IMR-90 (cell line): ENCODE results near the gene ACSL3. TPM values are rescaled to one million over a fixed set of nuclear protein-coding genes. Genes with fewer than 3 reads are reported as not detected.

Source experiments
- ATAC-seq: fragments of 200-7000 bp; cut with Tn5 transposase; 2 replicates; pipeline ENCODE4 v1.9.1; 2020; ENCODE audit warnings: low read depth, mild to moderate bottlenecking, moderate library complexity
- BruUV-seq: library from RNA; stranded (reverse); fragments of 400-500 nt; replicated peaks from 2 replicates; lab custom pipeline; 2021; lab: Mats Ljungman, UMichigan
- CTCF ChIA-PET: fragments of 300-600 bp; formaldehyde crosslinking; extraction: SDS; loops from one replicate; lab custom pipeline; 2021; ENCODE audit warnings: antibody characterized with exemption; lab: Yijun Ruan, JAX
- POLR2A ChIA-PET: fragments of 300-600 bp; sonication (Branson Sonifier 250); formaldehyde crosslinking; loops from one replicate; lab custom pipeline; 2022; ENCODE audit warnings: antibody characterized with exemption; ENCODE audit not compliant: unreplicated experiment; lab: Charles Lee
- DNase-seq: peaks from one replicate; pipeline ENCODE4 v3.0.0; 2013
- H2AFZ ChIP-seq: replicated peaks from 2 replicates; pipeline ENCODE3; 2013; ENCODE audit warnings: low read length, mild to moderate bottlenecking; ENCODE audit not compliant: poor library complexity
- H2AK5ac ChIP-seq: 2 replicates; pipeline ENCODE4 v1.6.1; 2013; ENCODE audit warnings: low read depth, low read length, inconsistent platforms
- H2AK9ac ChIP-seq: replicated peaks from 2 replicates; pipeline ENCODE3; 2013; ENCODE audit warnings: mild to moderate bottlenecking, low read depth, low read length, moderate library complexity; ENCODE audit not compliant: poor library complexity
- H2BK120ac ChIP-seq: 2 replicates; pipeline ENCODE4 v1.6.1; 2013; ENCODE audit warnings: low read depth, low read length, inconsistent platforms
- H2BK15ac ChIP-seq: 3 replicates; pipeline ENCODE4 v1.6.1; 2013; ENCODE audit warnings: low read depth, low read length, inconsistent platforms
- H2BK20ac ChIP-seq: 2 replicates; pipeline ENCODE4 v1.6.1; 2013; ENCODE audit warnings: low read depth, mild to moderate bottlenecking, inconsistent platforms, low read length, moderate library complexity
- H2BK5ac ChIP-seq: 2 replicates; pipeline ENCODE4 v1.6.1; 2013; ENCODE audit warnings: mild to moderate bottlenecking, low read depth, low read length, inconsistent platforms; ENCODE audit not compliant: poor library complexity, severe bottlenecking
- H3K14ac ChIP-seq: replicated peaks from 2 replicates; pipeline ENCODE4 v1.6.1; 2013; ENCODE audit warnings: low read depth, low read length, inconsistent platforms
- H3K18ac ChIP-seq: 2 replicates; pipeline ENCODE4 v1.6.1; 2013; ENCODE audit warnings: low read depth, low read length, control low read depth
- H3K23ac ChIP-seq: 2 replicates; pipeline ENCODE4 v1.6.1; 2013; ENCODE audit warnings: low read depth, low read length, inconsistent platforms
- H3K27ac ChIP-seq: 2 replicates; pipeline ENCODE4 v1.5.1; 2013; ENCODE audit warnings: mild to moderate bottlenecking, control low read depth, low read length; ENCODE audit not compliant: insufficient read depth
- H3K27me3 ChIP-seq: 2 replicates; pipeline ENCODE4 v1.6.1; 2013; ENCODE audit warnings: low read length; ENCODE audit not compliant: control insufficient read depth, insufficient read depth
- H3K36me3 ChIP-seq: 2 replicates; pipeline ENCODE4 v1.6.1; 2013; ENCODE audit warnings: low read length, mixed read lengths; ENCODE audit not compliant: control insufficient read depth, insufficient read depth
- H3K4ac ChIP-seq: 2 replicates; pipeline ENCODE4 v1.6.1; 2013; ENCODE audit warnings: low read depth, low read length, inconsistent platforms
- H3K4me1 ChIP-seq: 2 replicates; pipeline ENCODE4 v1.6.1; 2013; ENCODE audit warnings: low read length, mixed read lengths; ENCODE audit not compliant: control insufficient read depth, insufficient read depth
- H3K4me2 ChIP-seq: 2 replicates; pipeline ENCODE4 v1.6.1; 2013; ENCODE audit warnings: low read depth, mild to moderate bottlenecking, control low read depth, low read length, moderate library complexity
- H3K4me3 ChIP-seq: 2 replicates; pipeline ENCODE4 v1.5.1; 2013; ENCODE audit warnings: low read depth, mild to moderate bottlenecking, control low read depth, low read length, moderate library complexity; ENCODE audit not compliant: insufficient read depth
- H3K56ac ChIP-seq: 2 replicates; pipeline ENCODE4 v1.6.1; 2013; ENCODE audit warnings: low read length, inconsistent platforms; ENCODE audit not compliant: insufficient read depth; ENCODE audit errors: extremely low read depth
- H3K79me1 ChIP-seq, 2 experiments: 2 replicates each; pipeline ENCODE4 v1.6.1; 2013; ENCODE audit warnings: low read length in 2 of 2, inconsistent platforms in 1 of 2, low read depth in 1 of 2
- H3K9ac ChIP-seq: 2 replicates; pipeline ENCODE4 v1.6.1; 2013; ENCODE audit warnings: low read depth, low read length, control low read depth
- H3K9me1 ChIP-seq: 2 replicates; pipeline ENCODE4 v1.6.1; 2013; ENCODE audit warnings: low read length, inconsistent platforms; ENCODE audit not compliant: insufficient read depth
- H3K9me3 ChIP-seq: 2 replicates; pipeline ENCODE4 v1.6.1; 2013; ENCODE audit warnings: low read length; ENCODE audit not compliant: control insufficient read depth, insufficient read depth
- H4K20me1 ChIP-seq: 2 replicates; pipeline ENCODE4 v1.6.1; 2013; ENCODE audit warnings: low read length, inconsistent platforms; ENCODE audit not compliant: insufficient read depth
- H4K5ac ChIP-seq: 2 replicates; pipeline ENCODE4 v1.6.1; 2013; ENCODE audit warnings: mild to moderate bottlenecking, low read depth, low read length, control low read depth
- H4K8ac ChIP-seq, 2 experiments: 2 replicates each; pipeline ENCODE4 v1.6.1; 2013; ENCODE audit warnings: low read depth in 2 of 2, low read length in 2 of 2, control low read depth in 1 of 2, inconsistent platforms in 1 of 2
- H4K91ac ChIP-seq: 2 replicates; pipeline ENCODE4 v1.6.1; 2013; ENCODE audit warnings: low read depth, low read length, inconsistent platforms; ENCODE audit not compliant: insufficient read depth
- BHLHE40 ChIP-seq: fragments of 150-350 bp; IDR thresholded peaks from 2 replicates; pipeline ENCODE4 v1.6.1; 2016; ENCODE audit warnings: mild to moderate bottlenecking, low read depth, low read length
- MAFK ChIP-seq: IDR thresholded peaks from 2 replicates; pipeline ENCODE4 v1.6.1; 2012; ENCODE audit warnings: low read depth, low read length, improper control_type of control experiment
- WGBS, 2 experiments: methylation state at CpG; one replicate each; pipeline versions ENCODE4 v1.1.5 to v1.1.7; 2013; ENCODE audit warnings: missing lambda C conversion rate in 2 of 2; ENCODE audit not compliant: insufficient read length in 1 of 2; ENCODE audit errors: extremely low coverage in 2 of 2; 5-methylcytosine and 5-hydroxymethylcytosine counted together
- dilution Hi-C: fragments of 300-500 bp; cut with HindIII; formaldehyde crosslinking; loops from one replicate; pipeline ENCODE4 v1.14.3; 2018; ENCODE audit warnings: low sequenced_read_pairs; ENCODE audit not compliant: unreplicated experiment
- in situ Hi-C: fragments of 300-500 bp; cut with MboI; formaldehyde crosslinking; loops from 3 replicates; pipeline ENCODE4 v1.14.3; 2019; ENCODE audit warnings: low sequenced_read_pairs, inconsistent platforms, mixed read lengths
- intact Hi-C: fragments of 100-400 bp; cut with micrococcal nuclease; formaldehyde crosslinking; loops from 2 replicates; pipeline ENCODE4 v1.10.0; 2022
- polyA plus RNA-seq, 3 experiments: library from polyadenylated mRNA; depleted of rRNA; stranded (reverse); fragments of >200 nt; gene quantifications; 2 replicates each; pipeline ENCODE4 v1.2.3, GENCODE V29; 2012; ENCODE audit warnings: low replicate concordance in 1 of 3
- total RNA-seq: library from RNA; depleted of rRNA; stranded (reverse); fragments of >200 nt; gene quantifications from 2 replicates; pipeline ENCODE4 v1.2.3, GENCODE V29; 2012

ACSL3 gene
- total and polyA plus RNA-seq, 2 of the 4 experiments (the other 2 are of a cell fraction), result 31.0 to 84.2 TPM

GRCh38 chr2:222960126-222960525 lies 99.3 kb downstream of the ACSL3 start:
- peak overlapping the region; percentile 90 for H2BK15ac ChIP-seq
- peak overlapping the region; percentile 61 for H2BK5ac ChIP-seq
- no peak overlapping the region for H3K27ac ChIP-seq
- in situ Hi-C loops (no loop called here), intact Hi-C loops (no loop called here), dilution Hi-C loops (no loop called here)
- WGBS, 2 experiments, result 40% methylated on average over 3 of the region's 6 CpGs; no CpG with 5 or more reads in 1 of the 2 experiments
- H2AK5ac ChIP-seq, result peak overlapping the region; percentile 96
- H2BK20ac ChIP-seq, result peak overlapping the region; percentile 97
- peaks cover 7% of the 10 kb centered on the region for H3K4me1 ChIP-seq
- peaks cover 8% of the 10 kb centered on the region; the same call in 1 of the 2 replicates for H3K9me1 ChIP-seq
- H3K4me2 ChIP-seq, result no peak overlapping the region
- no peaks in the 10 kb centered on the region for H4K20me1 ChIP-seq
- peak overlapping the region; percentile 89; the same call in 1 of the 2 replicates for H3K14ac ChIP-seq
- peak overlapping the region; percentile 97 for H2BK120ac ChIP-seq
- ChIA-PET POLR2A (no interaction called here), CTCF (interaction anchor here (0.7 to 1.9 kb wide), 7 partner anchors 10 to 783 kb away, joined by 3 to 7 read pairs (median 5); no protein-coding TSS in a partner anchor)
- no peak overlapping the region for H3K4me3 ChIP-seq
- no peaks in the 10 kb centered on the region for H3K36me3 ChIP-seq
- no peak overlapping the region for H2AK9ac ChIP-seq
- H3K79me1 ChIP-seq, result no peaks in the 10 kb centered on the region
- H3K9me3 ChIP-seq, result no peaks in the 10 kb centered on the region
- H3K56ac ChIP-seq, result no peak overlapping the region
- BruUV-seq, result no TSS peak
- H2AFZ ChIP-seq, result peak overlapping the region; percentile 48
- peak overlapping the region; percentile 97 for H4K91ac ChIP-seq
- H3K23ac ChIP-seq, result no peak overlapping the region
- no peaks in the 10 kb centered on the region for H3K27me3 ChIP-seq
- DNase-seq, result peak; percentile 76
- H3K18ac ChIP-seq, result peak overlapping the region; percentile 60; the same call in 1 of the 2 replicates
- peak overlapping the region; percentile 44 to 82; a peak in 3 of 4 replicates for H4K8ac ChIP-seq
- ATAC-seq, result no peak
- TF ChIP-seq MAFK, result no peak
- peak; percentile 80 for TF ChIP-seq BHLHE40
- H3K9ac ChIP-seq, result no peak overlapping the region
- peak overlapping the region; percentile 93 for H3K4ac ChIP-seq
- H4K5ac ChIP-seq, result peak overlapping the region; percentile 33; the same call in 1 of the 2 replicates
